Thyroid gland (tissue), 4 donors: ENCODE results near the gene ACKR3. TPM values are rescaled to one million over a fixed set of nuclear protein-coding genes. Genes with fewer than 3 reads are reported as not detected.

Experiments
- DNase-seq, 2 donors: peaks; one replicate each; pipeline ENCODE4 v3.0.0-alpha.2; 2019
- H3K27ac ChIP-seq, 3 donors: fragments of 200-600 bp; sonication (generic); 1 replicate in 2 of 3; 2 replicates in 1 of 3; pipeline ENCODE4 v1.5.1; 2016 to 2019; ENCODE audit warnings: mild to moderate bottlenecking in 1 of 3, moderate library complexity in 1 of 3
- H3K27me3 ChIP-seq: fragments of 200-600 bp; sonication (generic); one replicate; pipeline ENCODE4 v1.5.1; 2019
- H3K36me3 ChIP-seq, 2 donors: fragments of 200-600 bp; sonication (generic); one replicate each; pipeline ENCODE4 v1.5.1; 2016 to 2019
- H3K4me1 ChIP-seq, 2 donors: fragments of 200-600 bp; sonication (generic); one replicate each; pipeline ENCODE4 v1.5.1; 2017 to 2019
- H3K4me3 ChIP-seq, 3 donors: fragments of 200-600 bp; sonication (generic); replicated peaks in 1 of 3; 1 replicate in 2 of 3; 2 replicates in 1 of 3; pipeline ENCODE4 v1.5.1; 2016; ENCODE audit warnings: mild to moderate bottlenecking in 1 of 3
- H3K9me3 ChIP-seq: fragments of 200-600 bp; sonication (generic); one replicate; pipeline ENCODE4 v1.5.1; 2017
- CTCF ChIP-seq, 6 experiments: fragments of 200-600 bp in 3 of 6; fragments of 450-650 bp in 3 of 6; sonication (generic) in 3 of 6; IDR thresholded peaks; one replicate each; pipeline ENCODE4 v1.5.1; 2016 to 2019; ENCODE audit warnings: antibody characterized with exemption in 6 of 6, mild to moderate bottlenecking in 2 of 6, inconsistent platforms in 1 of 6, moderate library complexity in 1 of 6
- POLR2A ChIP-seq, 2 donors: fragments of 450-650 bp; IDR thresholded peaks; one replicate each; pipeline ENCODE4 v1.6.1; 2017; ENCODE audit warnings: antibody characterized with exemption in 2 of 2, mild to moderate bottlenecking in 2 of 2, moderate library complexity in 1 of 2
- WGBS, 2 donors: methylation state at CpG; one replicate each; pipeline ENCODE4 v1.1.5; 2017; 5-methylcytosine and 5-hydroxymethylcytosine counted together
- intact Hi-C: fragments of 100-400 bp; cut with DNase I; formaldehyde crosslinking; loops from one replicate; pipeline ENCODE4 v1.15.1; 2023
- total RNA-seq, 4 donors: library from RNA; depleted of rRNA; stranded (reverse); fragments of >200 nt; gene quantifications; one replicate each; pipeline ENCODE4 v1.2.3, GENCODE V29; 2016

ACKR3 gene
- total RNA-seq, 4 donors from 2014 or later = 32.2 to 68.5 (median 54.8) TPM

DNA sequence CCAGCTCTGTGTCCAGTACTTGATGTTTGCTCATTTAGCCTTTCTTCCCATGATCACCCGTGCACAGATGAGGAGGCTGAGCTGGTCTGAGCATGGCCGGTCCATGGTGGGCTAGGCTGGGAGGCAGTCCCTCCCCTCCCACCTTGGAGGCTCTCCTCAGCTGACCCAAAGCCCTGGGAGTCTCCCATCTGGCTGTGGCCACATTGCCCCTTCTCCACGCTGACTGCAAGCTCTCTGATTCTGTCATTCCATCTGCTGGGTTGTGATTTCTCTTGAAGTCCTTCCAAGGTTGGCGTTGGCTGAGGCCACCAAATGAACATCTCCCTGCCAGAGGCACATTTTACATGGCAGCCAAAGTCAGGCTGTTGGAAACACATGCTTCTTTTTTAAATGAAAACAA, 44.0 kb downstream of the ACKR3 start:
- no peak for DNase-seq
- H3K9me3 ChIP-seq = no peaks in the 10 kb centered on the region
- 84 to 98% methylated on average over 2 to 4 of the region's 4 CpGs for WGBS, 2 donors
- no peak overlapping the region for H3K27ac ChIP-seq
- H3K4me3 ChIP-seq = no peak overlapping the region
- intact Hi-C loops = no loop called here
- no peaks in the 10 kb centered on the region for H3K27me3 ChIP-seq
- TF ChIP-seq POLR2A (IDR thresholded peaks at IDR 0.05) (no peak), CTCF (IDR thresholded peaks at IDR 0.05) (no peak)
- H3K4me1 ChIP-seq = no peaks in the 10 kb centered on the region
- H3K36me3 ChIP-seq = no peaks in the 10 kb centered on the region

DNA sequence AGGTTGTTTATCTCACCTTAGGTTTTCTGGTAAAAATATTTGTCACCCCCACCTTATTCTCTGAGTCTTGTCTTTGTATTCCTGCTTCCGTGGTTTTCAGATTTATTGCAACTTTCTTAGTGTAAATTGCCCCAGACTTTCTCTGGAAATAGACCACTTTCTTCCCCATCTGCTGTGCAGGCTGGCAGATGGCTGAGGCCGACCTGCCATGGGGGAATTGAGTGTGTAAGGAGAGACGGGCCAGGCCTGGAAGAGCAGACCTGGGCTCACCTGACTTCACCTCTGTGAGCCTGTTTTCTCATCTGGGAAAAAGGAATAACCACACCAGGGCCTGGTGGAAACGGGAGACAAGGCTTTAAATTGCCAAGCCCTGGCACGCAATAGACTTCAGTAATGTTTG, 44.9 kb downstream of the ACKR3 start:
- 92 to 96% methylated on average over 5 of the region's 5 CpGs for WGBS, 2 donors
- no peak overlapping the region for H3K27ac ChIP-seq

GRCh38 chr2:236616031-236616430, 46.4 kb downstream of the ACKR3 start:
- Histone ChIP-seq H3K9me3 (no peaks in the 10 kb centered on the region), H3K36me3 (no peaks in the 10 kb centered on the region), H3K27me3 (no peaks in the 10 kb centered on the region), H3K27ac (no peak overlapping the region), H3K4me3 (no peak overlapping the region), H3K4me1 (no peaks in the 10 kb centered on the region)
- intact Hi-C loops = no loop called here
- WGBS, 2 donors = 90 to 92% methylated on average over 3 to 6 of the region's 6 CpGs
- no peak for TF ChIP-seq POLR2A (IDR thresholded peaks at IDR 0.05)
- no peak for TF ChIP-seq CTCF (IDR thresholded peaks at IDR 0.05)
- no peak for DNase-seq

More for the DNA sequence above, 44.9 kb downstream of the ACKR3 start:
- no peaks in the 10 kb centered on the region for H3K9me3 ChIP-seq
- no peaks in the 10 kb centered on the region for H3K27me3 ChIP-seq
- H3K4me1 ChIP-seq = no peaks in the 10 kb centered on the region
- no peak overlapping the region for H3K4me3 ChIP-seq
- DNase-seq = no peak
- intact Hi-C loops = no loop called here
- no peaks in the 10 kb centered on the region for H3K36me3 ChIP-seq
- TF ChIP-seq CTCF (IDR thresholded peaks at IDR 0.05) (no peak), POLR2A (IDR thresholded peaks at IDR 0.05) (no peak)

DNA sequence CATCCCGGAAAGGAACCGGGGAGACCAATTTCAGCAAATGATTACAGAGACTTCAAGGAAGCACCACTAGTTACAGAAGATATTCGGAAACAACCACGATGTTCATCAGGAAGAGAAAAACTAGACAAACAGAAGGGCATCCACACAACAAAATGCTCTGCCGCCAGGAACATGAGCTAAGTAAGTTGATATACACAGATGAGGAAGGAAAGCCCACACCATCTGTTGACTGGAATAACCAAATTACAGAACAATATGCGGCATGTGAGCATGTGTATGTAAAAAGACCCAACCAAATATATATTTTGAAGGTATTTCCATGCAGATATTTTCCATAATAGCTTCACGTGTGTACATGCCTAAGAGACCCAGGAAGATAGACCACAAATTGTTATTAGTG, 47.0 kb downstream of the ACKR3 start:
- Histone ChIP-seq H3K27ac (no peak overlapping the region), H3K9me3 (no peaks in the 10 kb centered on the region), H3K27me3 (no peaks in the 10 kb centered on the region), H3K36me3 (no peaks in the 10 kb centered on the region), H3K4me3 (no peak overlapping the region), H3K4me1 (no peaks in the 10 kb centered on the region)
- TF ChIP-seq POLR2A (IDR thresholded peaks at IDR 0.05) = no peak
- no peak for DNase-seq
- 96% methylated on average over 7 of the region's 7 CpGs for WGBS, 2 donors
- intact Hi-C loops = no loop called here

- intact Hi-C loops = no loop called here
- Histone ChIP-seq H3K36me3 (no peaks in the 10 kb centered on the region), H3K27ac (no peak overlapping the region), H3K9me3 (no peaks in the 10 kb centered on the region), H3K4me1 (no peaks in the 10 kb centered on the region), H3K4me3 (no peak overlapping the region), H3K27me3 (no peaks in the 10 kb centered on the region)
- TF ChIP-seq POLR2A (IDR thresholded peaks at IDR 0.05) (no peak), CTCF (IDR thresholded peaks at IDR 0.05) (no peak)
- whole genome bisulfite sequencing, 2 donors = 95 to 96% methylated on average over 6 of the region's 6 CpGs
- DNase-seq = no peak
Measured at GRCh38 chr2:236617221-236617737, 47.7 kb downstream of the ACKR3 start.

- no peak for DNase-seq
- Histone ChIP-seq H3K4me3 (no peak overlapping the region), H3K27ac (no peak overlapping the region), H3K9me3 (no peaks in the 10 kb centered on the region), H3K4me1 (no peaks in the 10 kb centered on the region), H3K27me3 (no peaks in the 10 kb centered on the region), H3K36me3 (no peaks in the 10 kb centered on the region)
- WGBS, 2 donors = 95 to 96% methylated on average over 10 of the region's 10 CpGs
- intact Hi-C loops = no loop called here
- no peak for TF ChIP-seq CTCF (IDR thresholded peaks at IDR 0.05)
- TF ChIP-seq POLR2A (IDR thresholded peaks at IDR 0.05) = no peak
Measured at GRCh38 chr2:236617796-236618195, 48.2 kb downstream of the ACKR3 start.
